Hindlimb muscle (tissue), 1 donor: ENCODE measurements around the gene SEH1L. TPM values are rescaled to one million over a fixed set of nuclear protein-coding genes. Genes with fewer than 3 reads are reported as not detected.
"Not testable (repeated sequence)": the region's sequence is repeated elsewhere in the genome, so short reads cannot be mapped to it uniquely, and the experiment has no call there.

Experiments
- DNase-seq: peaks from one replicate; pipeline ENCODE4 v3.0.0-alpha.2; 2013
- polyA plus RNA-seq: library from polyadenylated mRNA; unstranded; fragments of 120-200 nt; gene quantifications from one replicate; pipeline ENCODE4 v1.2.1, GENCODE V29; 2013; ENCODE audit not compliant: insufficient read length

Gene SEH1L
- polyA plus RNA-seq, 1 donor = 29.9 TPM

DNA sequence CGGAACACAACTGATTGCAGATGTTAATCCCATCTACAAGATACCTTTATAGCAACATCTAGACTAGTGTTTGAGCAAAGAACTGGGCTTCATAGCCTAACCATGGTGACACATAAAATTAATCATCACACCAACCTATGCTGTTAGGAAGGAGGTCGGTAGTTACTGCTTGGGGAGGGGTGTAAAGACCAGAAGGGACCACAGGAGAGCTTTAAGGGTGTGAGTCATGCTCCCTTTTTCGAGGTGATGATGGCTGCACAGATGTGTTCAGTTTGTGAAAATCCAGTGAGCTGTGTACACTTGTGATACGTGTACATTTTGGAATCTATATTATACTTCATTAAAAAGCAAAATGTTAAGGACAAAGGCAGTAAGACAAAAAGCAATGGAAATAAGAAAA, 4.6 kb upstream of the SEH1L start:
- DNase-seq = no peak

DNA sequence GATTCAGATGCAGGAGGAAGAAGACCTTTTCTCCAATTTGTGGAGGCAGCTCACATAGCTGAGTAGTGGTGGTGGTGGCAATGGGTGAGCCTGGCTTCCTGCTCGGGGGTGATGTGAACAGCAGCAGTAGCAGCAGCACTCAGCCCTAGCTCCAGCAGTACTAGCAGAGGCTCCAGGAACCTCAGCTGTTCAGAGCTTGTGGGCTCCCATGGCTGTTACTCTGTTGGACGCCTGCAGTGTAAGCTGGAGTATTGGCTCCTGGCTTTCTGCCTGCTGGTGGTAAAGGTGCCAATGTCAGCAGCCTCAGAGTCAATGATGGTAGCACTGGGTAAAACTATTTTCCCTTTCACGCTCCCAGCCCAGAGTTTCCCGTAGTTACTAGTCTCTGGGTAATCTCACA, 3.1 kb upstream of the SEH1L start:
- DNase-seq = no peak

DNA sequence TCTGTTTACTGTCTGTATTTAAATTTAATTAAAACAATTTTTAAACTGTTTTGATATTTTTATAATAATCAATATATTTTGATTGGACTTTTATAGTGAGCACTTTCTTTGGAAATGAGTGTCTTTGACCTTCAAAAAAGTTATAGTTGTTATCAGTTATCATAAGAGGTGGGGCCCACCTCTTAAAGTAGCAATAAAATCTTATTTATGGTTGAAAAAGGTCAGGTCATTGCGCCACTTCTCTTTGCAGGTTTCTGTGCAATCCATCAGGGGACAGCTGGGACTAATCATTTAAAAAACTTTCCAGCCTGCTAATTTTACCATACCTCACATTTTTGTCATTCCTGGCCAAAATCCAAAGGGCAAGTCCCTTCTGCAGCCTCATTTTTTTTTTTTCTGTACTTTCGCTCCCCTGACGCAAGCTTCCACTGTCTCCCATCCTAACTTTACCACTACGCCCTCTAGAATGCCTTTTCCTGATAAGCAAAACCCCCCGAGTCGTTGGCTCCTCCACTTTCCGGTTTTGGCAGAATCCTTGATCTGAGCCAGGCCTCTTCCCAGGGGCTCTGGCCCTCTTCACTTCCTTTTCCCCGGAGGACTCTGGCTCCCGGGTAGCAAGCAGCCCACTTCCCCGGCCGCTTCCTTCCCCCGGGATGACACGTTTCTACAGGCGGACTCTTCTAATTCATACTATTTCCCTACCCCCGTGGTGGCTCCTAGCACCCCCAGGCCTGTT, 1.1 kb upstream of the SEH1L start:
- DNase-seq = peak; percentile 39

DNA sequence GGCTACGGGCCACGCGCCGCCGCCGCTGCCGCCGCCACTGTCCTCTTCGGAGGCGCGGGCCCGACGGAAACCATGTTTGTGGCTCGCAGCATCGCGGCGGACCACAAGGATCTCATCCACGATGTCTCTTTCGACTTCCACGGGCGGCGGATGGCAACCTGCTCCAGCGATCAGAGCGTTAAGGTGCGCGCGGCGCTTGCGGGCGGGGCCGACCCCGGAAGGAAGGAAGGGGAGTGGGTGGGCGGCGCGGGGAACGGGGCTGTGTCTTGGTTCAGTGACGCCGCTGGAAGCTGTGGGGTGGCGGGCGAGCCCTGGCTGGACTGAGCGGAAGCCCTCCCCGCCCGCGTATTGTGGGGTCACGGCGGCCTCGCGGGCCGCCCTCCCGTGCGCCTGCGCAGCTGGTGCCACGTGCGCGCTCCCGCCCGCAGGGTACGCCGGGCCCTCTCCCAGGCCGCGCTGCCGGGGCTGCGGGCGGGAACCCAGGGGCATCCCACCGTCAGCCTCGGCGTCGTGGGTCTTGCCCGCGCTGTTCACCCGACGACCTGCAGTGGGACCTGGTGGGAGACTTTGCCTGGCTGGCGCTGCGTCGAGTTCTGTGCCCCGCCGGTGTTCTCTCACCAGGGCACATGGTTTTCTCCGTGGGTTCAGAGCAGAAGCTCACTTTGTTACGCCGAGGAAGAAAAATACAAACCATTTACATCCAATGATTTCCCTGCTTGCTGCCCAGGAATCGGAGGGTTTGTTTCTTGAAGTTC, 416 bp downstream of the SEH1L start:
- peak; percentile 96 for DNase-seq

DNA sequence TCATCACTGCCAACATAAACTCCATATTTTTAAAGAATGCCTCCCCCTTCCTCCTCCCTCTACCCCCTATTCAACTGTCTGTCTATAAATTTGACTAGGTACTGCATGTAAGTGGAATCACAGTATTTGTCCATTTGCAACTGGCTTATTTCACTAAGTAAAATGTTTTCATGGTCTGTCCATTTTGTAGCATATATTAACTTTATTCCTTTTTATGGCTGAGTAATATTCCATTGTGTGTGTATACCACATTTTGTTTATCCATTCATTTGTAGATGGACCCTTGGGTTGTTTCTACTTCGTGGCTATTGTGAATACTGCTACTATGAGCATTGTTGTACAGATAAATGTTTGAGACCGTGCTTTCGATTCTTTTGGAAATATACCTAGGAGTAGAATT, 10.7 kb downstream of the SEH1L start:
- no peak for DNase-seq

DNA sequence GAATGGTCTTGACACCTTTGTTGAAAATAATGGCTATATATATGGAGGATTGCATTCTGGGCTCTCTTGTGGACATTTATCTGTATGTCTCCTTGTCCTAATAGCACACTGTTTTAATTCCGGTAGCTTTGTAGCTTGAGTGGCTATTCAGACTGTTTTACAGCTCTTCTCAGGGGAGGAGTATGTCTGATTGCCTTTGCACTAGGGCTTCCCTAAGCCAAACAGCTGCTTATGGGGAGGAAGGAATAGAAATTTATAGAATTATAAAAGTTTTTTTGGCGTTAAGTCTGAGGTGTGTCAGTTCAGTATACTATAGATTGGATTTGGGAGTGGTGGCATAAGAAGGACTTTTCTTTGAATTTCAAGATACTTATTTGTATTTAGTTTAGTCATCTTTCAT, 12.6 kb downstream of the SEH1L start:
- DNase-seq = no peak

DNA sequence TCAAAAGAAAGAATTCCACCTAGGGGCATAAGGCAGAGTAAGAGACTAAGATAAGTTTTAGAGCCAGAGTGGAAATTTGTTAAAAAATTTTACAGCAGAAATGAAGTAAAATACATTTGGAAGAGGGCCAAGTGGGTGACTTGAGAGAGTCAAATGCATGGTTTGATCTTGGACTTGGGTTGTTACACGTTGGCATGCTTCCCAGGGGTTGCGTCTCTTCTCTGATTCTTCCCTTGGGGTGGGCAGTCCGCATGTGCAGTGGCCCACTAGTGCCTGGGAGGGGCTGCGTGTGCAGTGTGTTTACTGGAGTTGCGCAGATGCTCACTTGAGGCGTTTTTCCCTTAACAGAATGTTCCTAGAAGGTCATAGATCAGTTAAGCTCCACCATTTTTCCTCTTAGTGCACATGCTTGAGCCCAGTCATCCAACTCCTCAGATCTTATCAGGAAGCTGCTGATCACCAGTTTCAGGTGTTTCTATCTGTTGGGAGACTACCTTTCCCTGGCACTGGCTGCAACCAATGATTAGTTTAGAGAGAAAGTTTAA, 13.1 kb downstream of the SEH1L start:
- DNase-seq = no peak

DNA sequence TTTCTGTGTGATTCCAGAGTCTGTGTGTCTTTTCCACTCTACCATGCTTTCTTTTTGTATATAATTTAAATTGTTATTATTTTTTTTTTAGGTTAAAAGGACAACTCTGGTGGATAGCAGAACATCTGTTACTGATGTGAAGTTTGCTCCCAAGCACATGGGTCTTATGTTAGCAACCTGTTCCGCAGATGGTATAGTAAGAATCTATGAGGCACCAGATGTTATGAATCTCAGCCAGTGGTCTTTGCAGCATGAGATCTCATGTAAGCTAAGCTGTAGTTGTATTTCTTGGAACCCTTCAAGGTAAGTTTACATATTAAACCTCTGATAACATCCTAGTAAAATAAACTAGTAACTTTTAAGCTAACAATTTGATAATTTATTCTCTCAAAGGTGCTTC, 15.3 kb downstream of the SEH1L start:
- DNase-seq = no peak

DNA sequence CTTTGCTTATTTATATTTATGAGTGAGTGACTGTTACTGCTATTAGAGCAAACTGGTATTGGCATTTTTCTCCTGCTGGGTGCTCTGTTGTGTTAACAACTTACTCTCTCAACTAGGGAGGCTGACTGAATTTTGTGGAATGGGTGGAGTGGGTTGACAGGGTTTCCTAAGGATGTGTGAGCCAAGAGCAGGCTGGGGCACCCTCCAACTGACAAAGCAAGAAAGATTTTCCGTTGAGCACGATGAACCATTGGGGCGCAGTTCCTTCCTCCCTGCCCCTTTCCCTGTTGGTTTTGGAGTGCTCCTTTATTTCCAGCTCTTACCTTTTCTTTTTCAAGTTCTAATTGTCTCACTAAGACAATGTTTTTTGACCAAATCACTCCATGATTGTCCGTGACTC, 20.3 kb downstream of the SEH1L start:
- DNase-seq = no peak

DNA sequence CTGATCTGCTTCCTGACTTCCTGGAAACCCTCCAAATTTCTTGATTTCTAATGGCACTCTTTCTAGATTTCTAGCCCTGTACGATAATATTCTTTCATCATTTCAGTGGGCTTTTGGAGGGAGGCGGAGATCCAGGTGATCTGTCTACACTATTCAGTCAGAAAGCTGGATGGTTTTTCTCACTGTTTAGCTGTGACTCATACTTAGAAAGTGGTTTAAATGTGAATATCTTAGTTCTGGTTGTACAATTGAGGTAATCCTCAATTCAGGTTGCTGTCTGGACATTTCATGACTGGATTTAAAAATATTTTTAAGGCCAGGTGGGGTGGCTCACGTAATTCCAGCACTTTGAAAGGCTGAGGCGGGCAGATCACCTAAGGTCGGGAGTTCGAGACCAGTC, 20.8 kb downstream of the SEH1L start:
- no peak for DNase-seq

DNA sequence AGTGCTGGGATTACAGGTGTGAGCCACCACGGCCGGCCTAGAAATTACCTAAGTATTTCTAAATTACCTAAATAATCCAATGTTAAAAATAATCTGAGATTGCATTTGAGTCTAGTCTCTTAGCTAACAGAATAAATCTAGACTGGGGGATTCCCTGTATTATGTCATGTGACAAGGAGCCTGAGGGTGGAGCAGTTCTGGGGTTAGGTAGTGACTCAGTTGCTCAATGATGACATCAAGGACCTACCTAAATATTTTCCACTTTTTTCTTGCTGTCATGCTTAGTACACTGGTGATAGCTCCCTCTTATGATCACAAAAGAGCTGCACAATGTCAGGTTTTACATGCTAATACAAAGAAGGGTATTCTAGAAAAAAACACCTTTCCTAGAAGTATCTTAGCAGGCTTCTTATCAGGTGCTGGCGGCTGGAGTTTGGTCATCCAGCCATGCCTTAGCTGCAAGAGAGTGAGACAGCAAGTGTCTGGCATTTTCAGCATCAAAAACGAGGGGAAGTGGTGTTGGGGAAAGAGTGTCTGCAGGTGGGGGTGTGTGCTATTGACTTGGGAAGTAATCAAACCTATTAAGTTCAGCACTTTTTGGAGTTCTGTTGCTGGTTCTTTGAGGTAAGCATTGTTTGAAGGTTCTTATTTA, 25.9 kb downstream of the SEH1L start:
- DNase-seq = no peak

DNA sequence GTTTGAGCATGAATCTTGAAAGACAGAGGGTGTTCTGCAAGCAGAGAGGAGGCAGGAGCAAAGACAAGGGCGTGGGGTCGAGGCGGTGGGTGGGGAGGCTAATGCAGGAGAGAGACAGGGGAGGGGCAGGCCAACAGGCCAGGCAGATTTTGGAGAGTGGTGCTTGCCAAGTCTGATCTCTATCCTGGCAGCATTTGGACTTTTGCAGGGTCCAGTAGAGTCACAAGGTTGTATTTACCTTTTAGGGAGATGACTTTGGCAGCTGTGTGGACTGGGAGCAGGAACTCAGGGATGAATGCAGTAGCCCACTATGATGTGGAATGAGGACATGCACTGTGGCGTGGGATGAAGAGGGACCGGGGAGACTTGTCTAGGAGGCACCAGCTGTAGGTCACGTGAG, 27.7 kb downstream of the SEH1L start:
- no peak for DNase-seq

DNA sequence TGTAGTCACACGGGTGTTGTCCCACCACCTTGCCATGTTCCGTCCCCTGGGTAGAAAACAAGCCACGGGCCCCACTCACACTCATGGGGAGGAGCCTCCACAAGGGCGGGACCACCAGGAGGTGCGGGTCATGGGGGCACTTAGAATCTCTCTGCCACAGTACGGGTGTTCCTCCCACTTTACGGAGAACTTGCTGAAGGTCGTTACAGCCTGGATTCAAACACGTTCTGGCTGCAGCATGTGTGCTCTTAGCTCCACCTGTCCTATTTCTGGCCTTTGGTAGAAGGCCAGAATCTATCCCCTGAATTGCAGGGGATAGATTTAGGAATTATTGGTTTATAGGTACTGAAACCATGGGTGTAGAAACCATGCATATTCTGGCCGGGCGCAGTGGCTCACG, 28.5 kb downstream of the SEH1L start:
- no peak for DNase-seq

DNA sequence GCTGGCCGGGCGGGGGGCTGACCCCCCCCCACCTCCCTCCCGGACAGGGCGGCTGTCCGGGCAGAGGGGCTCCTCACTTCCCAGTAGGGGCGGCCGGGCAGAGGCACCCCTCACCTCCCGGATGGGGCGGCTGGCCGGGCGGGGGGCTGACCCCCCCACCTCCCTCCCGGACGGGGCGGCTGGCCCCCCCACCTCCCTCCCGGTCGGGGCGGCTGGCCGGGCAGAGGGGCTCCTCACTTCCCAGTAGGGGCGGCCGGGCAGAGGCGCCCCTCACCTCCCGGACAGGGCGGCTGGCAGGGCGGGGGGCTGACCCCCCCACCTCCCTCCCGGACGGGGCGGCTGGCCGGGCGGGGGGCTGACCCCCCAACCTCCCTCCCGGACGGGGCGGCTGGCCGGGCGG, 32.3 kb downstream of the SEH1L start:
- not testable (repeated sequence) for DNase-seq

DNA sequence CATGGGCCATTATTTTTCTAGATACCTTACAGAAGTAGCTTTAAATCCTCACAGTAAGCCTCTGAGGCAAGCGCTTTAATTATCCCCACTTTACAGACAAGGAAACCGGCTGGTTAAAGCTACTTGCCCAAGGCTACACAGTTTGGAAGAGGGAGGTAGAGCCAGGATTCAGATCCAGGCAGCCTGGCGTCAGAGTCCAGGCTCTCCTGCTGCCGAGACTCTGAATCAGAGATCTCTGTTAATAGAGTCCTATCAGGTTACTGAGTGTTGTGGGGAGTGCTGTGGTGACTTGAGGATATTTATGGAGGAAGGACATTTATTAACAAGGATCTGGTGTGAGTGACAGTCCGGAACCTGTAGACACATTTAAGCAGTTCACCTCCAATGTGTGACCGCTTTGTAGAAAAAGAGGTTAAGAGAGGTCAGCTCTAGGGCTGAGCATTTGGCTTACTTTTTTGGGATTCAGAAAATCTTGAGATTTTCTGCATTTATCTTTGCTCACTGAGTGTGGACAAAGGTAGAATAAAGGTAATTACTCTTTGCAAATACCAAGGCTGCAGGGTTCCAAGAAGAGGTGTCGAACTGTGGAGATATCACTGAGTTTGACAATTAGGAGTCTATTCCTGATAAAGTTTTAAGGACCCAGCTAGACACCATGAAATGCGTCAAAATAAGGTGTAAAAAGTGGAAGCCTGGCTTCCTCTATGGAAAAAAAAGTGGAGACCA, 41.7 kb downstream of the SEH1L start:
- no peak for DNase-seq

DNA sequence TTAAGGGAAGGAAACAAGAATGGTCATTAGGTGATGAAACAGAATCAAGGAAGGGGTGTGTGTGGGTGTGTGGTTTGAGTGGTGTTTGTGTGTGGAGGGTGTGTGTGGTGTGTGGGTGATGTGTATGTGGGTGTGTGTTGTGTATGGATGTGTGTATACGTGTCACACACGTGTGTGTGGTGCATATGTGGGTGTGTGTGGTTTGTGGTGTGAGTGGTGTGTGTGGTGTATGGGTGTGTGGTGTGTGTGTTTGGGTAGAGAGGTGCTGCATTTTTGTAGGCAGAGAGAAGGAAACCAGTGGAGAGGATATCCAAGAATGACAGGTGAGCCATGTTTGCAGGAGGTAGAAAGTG, 42.3 kb downstream of the SEH1L start:
- no peak for DNase-seq

DNA sequence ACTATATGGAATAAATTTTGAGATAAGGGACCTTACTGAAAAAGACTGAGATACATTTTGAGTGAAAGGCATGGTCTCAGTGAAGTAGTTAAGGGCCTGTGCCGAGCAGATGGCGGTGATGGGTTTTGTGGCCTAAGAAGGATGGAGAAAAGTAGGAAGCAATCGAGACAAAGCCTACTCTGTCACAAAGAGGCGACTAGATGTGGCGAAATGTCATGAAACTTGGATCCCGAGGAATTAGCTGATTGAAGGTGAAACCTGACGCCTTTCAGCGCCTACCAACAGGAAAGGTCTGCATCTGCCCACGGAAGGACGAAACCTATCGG, 42.8 kb downstream of the SEH1L start:
- DNase-seq = no peak

DNA sequence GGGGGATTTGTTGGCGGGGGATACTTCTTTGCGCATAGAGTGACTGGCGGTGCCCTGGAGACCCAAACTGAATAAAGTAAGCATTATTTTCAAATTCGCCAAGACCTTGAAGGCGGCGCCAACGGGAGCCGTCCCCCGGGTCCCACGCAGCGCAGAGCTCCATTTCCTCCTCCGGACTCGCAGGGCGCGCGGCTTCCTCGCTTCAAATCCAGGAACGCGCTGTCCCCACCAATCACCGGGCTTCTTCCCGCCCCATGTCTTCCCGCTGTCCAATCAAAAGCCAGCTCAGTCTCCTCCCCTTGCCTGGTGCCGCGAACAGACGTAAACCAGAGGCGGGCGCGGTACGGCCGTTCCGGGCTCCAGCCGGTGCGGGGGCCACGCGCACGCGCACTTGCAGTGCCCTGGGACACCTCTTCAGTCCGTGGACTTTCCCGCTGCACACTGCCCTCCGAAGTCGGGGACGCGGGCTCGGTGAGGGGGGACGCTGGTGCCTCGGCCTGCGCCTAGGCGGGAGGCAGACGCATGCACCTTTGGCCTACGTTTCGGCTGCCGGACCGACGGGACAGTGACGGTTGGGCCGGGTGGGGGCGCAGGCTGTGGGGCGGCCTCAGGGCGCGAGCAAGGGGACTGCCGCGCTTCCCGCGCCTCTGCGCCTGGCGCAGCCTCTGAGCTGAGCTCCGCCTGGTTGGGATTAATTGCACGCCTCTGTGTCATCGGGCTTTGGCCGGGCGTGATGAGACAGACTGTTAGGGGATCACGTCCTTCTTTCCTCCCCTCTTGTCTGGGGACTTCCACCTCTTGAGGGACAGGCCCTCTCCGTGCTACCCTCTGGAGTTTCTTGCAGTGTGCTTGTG, 43.4 kb downstream of the SEH1L start, which contains the start of gene CEP192:
CEP192 (plus strand) TSS at position 396 of the 854 bp plus-strand sequence. CDS start 8,063 bp downstream, outside the sequence.
- DNase-seq = peak; percentile 97

DNA sequence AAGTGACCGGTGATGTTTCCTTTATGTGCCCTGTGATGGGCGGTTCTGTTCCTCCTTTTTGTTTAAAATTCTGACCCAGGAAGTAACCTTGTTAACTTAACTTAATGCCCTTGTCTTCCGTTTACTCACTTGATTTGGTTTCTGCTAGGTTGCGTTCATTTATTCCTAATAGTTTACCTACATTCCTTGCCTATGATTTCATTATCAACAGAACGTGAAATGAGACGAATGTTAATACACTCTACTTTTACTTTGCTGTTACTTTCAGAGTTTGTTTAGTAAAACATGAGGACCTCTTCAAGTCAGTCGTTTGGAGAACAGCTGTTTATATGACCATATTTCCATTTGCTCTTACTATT, 44.0 kb downstream of the SEH1L start:
- DNase-seq = no peak

DNA sequence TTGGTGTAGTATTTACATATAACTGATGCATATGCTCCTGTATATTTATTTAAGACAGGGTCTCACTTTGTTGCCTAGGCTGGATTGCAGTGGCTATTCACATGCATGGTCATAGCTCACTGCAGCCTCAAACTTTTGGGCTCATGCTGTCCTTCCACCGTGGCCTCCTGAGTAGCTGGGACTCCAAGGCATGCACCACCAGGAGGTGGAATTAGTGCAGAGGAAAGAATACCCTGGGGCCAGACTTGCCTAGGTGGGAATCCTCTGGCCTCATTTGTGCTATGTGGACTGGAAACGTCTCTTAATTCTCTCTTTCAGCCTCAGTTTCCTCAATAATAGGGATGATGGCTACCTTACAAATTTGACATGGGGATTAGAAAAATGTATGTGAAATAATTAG, 45.6 kb downstream of the SEH1L start:
- DNase-seq = no peak

DNA sequence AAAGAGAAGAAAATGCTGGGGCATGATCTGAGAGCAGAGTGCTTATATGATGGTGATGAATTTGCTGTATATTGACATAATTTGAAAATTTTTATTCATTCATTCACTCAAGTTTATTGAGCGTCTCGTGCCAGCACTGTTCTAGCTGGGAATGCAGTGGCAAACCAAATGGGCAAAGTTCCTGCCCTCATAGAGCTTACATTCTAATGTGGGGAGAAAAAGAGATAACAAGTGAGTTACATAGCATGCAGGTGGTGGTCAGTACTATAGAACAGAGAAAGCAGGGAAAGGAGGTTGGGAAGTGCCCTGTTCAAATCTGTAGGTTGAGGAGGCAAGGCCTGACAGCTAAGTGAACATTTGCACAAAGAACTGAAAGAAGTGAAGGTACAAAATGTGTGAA, 47.6 kb downstream of the SEH1L start:
- DNase-seq = no peak

DNA sequence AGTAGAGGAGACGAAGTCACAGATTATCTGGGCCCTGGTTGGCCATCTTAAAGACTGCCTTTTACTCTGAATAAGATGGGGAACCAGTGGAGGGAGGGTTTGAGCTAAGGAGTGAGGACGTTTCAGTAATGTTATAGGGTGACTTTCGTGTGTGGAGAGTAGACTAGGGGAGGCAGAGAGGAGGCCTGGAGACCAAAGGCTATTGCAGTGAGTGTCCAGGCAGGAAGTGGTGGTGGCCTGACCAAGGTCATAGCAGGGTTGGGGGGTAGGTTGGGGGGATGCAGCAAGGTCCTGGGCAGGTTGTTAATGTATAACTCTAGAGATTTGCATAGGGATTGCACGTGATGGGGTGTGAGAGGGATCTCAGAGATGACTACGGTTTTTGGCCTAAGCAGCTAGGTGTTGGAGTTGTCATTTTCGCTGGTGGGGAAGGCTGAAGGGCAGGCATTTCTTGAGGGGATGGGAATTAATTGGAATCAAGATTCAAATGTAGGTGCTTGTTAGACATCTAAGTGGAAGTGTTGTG, 48.2 kb downstream of the SEH1L start:
- no peak for DNase-seq
